Muscle of leg (tissue), 11 donors: ENCODE results near the gene TMEM43. TPM values are rescaled to one million over a fixed set of nuclear protein-coding genes. Genes with fewer than 3 reads are reported as not detected.

Experiments used
- DNase-seq: peaks from one replicate; pipeline ENCODE4 v3.0.0; 2013
- H3K27ac ChIP-seq: one replicate; pipeline ENCODE4 v1.5.1; 2013; ENCODE audit warnings: mild to moderate bottlenecking, low read length, control low read depth
- H3K27me3 ChIP-seq: one replicate; pipeline ENCODE4 v1.6.1; 2013; ENCODE audit warnings: low read length; ENCODE audit not compliant: control insufficient read depth, insufficient read depth
- H3K36me3 ChIP-seq: one replicate; pipeline ENCODE4 v1.6.1; 2013; ENCODE audit warnings: low read length; ENCODE audit not compliant: control insufficient read depth, insufficient read depth
- H3K4me1 ChIP-seq: one replicate; pipeline ENCODE4 v1.6.1; 2013; ENCODE audit warnings: low read length; ENCODE audit not compliant: control insufficient read depth, insufficient read depth
- H3K4me3 ChIP-seq: one replicate; pipeline ENCODE4 v1.5.1; 2013; ENCODE audit warnings: low read length, control low read depth
- H3K9me3 ChIP-seq: replicated peaks from 2 replicates; pipeline ENCODE4 v1.6.1; 2013; ENCODE audit warnings: low read depth, low read length; ENCODE audit not compliant: control insufficient read depth
- WGBS: methylation state at CpG from one replicate; pipeline ENCODE4 v1.1.5; 2013; ENCODE audit warnings: missing lambda C conversion rate; ENCODE audit not compliant: insufficient coverage; 5-methylcytosine and 5-hydroxymethylcytosine counted together
- polyA plus RNA-seq, 8 donors: library from polyadenylated mRNA; unstranded; fragments of 120-200 nt; gene quantifications; one replicate each; pipeline versions ENCODE4 v1.2.1 to v1.2.3, GENCODE V29; 2013; ENCODE audit warnings: inconsistent platforms in 1 of 8, low replicate concordance in 1 of 8; ENCODE audit not compliant: insufficient read length in 8 of 8, insufficient read depth in 1 of 8
- total RNA-seq: library from RNA; stranded (reverse); fragments of 120-200 nt; gene quantifications from one replicate; pipeline ENCODE4 v1.2.4, GENCODE V29; 2013

The TMEM43 gene
- total and polyA plus RNA-seq, 9 donors, result 43.7 to 69.7 (median 51.4) TPM

DNA sequence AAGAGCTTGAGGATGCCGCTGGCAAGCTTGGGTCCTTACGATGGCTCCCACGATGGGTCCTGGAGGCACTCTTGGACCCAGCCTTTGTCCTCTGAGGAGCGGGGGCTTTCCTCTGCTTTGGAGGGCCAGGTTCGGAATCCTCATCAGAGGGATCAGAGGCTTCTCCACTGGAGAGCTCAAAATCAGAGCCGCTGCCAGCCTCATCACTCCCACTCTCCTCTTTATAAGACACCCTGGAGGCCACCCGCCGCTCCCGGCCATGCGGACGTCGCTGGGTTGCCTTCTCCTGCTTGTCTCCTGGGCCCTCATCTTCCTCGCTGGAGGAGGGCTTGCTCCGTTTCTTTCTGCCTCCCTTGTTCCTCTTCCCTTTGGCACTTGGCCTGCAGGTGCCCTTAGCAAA is 33.5 kb downstream of the TMEM43 start:
- no peak for DNase-seq
- no peaks in the 10 kb centered on the region for H3K4me1 ChIP-seq
- H3K9me3 ChIP-seq, result peaks cover 13% of the 10 kb centered on the region
- H3K36me3 ChIP-seq, result peaks cover 64% of the 10 kb centered on the region
- H3K4me3 ChIP-seq, result no peak overlapping the region
- 94% methylated on average over 14 of the region's 14 CpGs for WGBS
- no peak overlapping the region for H3K27ac ChIP-seq
- no peaks in the 10 kb centered on the region for H3K27me3 ChIP-seq

DNA sequence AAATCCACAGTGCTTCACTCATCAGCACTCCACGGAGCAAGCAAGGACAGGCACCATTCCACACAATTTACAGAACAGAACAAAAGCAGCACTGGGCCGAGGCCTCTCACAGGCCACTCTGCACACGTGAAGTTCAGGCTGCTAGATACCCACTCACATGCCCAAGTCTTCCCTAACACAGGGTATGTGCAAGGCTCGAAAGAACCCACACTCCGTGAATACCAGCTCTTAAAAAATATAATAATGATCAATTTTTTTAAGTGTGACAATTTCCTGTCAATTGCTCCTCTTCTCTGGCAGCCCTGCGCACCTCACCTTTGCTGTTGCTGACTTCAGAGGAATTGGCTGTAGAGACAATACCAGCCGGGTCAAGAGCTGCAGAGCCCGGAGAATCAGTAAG is 34.6 kb downstream of the TMEM43 start:
- H3K27me3 ChIP-seq, result no peaks in the 10 kb centered on the region
- WGBS, result 93% methylated on average over 2 of the region's 8 CpGs
- H3K36me3 ChIP-seq, result peaks cover 68% of the 10 kb centered on the region
- peaks cover 13% of the 10 kb centered on the region for H3K9me3 ChIP-seq
- H3K4me3 ChIP-seq, result no peak overlapping the region
- H3K27ac ChIP-seq, result no peak overlapping the region
- DNase-seq, result no peak
- H3K4me1 ChIP-seq, result no peaks in the 10 kb centered on the region

DNA sequence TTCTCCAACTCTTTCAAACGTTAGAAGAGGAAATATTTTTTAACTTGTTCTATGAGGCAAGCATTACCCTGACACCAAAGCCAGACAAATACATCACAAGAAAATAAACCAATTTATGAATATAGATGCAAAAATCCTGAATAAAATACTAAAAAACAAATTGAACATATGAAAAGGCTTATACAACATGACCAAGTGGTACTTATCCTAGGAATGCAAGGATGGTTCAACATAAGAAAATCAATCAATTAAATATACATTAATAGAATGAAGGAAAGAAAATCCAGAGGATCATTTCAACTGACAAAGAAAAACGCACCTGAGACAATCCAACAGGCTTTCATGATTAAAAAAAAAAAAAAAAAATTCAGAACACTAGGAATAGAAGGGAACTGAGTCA is 36.4 kb downstream of the TMEM43 start:
- WGBS, result no CpG with 5 or more reads among the region's 2 CpGs
- peaks cover 79% of the 10 kb centered on the region for H3K36me3 ChIP-seq
- no peak overlapping the region for H3K27ac ChIP-seq
- no peaks in the 10 kb centered on the region for H3K4me1 ChIP-seq
- no peaks in the 10 kb centered on the region for H3K27me3 ChIP-seq
- H3K9me3 ChIP-seq, result peaks cover 13% of the 10 kb centered on the region
- no peak for DNase-seq
- no peak overlapping the region for H3K4me3 ChIP-seq

DNA sequence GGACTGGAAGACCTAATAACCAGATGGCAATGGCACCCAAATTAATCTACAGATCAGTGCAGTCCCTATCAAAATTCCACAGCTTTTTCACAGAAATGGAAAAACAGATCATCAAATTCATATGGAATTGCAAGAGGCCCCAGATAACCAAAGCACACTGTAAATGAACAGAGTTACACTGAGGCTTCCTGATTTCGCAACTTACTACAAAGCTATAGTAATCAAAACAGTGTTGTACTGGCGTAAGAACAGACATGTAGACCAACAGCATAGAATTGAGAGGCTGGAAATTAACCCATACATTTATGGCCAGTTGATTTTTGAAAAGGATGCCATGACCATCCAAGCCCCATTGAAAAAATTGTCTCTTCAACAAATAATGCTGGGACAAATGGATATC is 37.3 kb downstream of the TMEM43 start:
- Histone ChIP-seq H3K9me3 (peaks cover 13% of the 10 kb centered on the region), H3K27me3 (no peaks in the 10 kb centered on the region), H3K27ac (no peak overlapping the region), H3K36me3 (peaks cover 78% of the 10 kb centered on the region), H3K4me1 (no peaks in the 10 kb centered on the region), H3K4me3 (no peak overlapping the region)
- WGBS, result no CpG with 5 or more reads among the region's 2 CpGs
- no peak for DNase-seq

DNA sequence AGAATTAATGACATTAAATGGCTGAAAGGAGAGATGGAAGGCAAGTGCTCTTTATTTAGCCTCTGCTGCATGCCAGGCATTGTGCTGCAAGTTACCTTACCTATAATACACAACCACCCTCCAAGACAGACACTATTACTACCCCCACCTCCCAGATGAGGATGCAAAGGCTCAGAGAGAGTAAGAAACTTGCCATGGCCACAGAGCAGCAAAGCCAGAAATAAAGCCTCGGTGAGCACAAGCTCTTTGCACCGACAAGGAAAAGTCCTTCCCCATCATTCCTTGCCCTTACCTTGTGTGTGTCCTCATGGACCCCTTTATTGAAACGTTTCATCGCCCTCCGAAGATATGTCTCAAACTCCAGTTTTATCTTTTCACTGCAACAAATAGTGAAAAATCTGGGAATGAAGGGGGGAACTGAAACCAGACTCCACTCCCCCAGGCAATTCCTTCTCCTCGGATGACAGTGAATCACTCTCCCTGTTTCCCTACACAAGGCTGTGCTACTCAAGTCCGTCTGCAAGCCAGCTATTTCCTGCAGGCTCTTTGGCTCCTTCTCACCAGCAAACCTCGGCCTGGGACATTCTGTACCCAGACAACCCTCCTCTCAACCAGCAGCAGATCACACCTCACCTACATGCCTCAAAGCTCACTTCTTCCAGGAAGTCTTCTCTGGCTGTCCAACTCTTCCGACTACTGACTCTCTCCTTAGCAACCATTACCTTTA is 42.2 kb downstream of the TMEM43 start:
- DNase-seq, result no peak
- H3K4me3 ChIP-seq, result no peak overlapping the region
- peaks cover 75% of the 10 kb centered on the region for H3K36me3 ChIP-seq
- no peaks in the 10 kb centered on the region for H3K4me1 ChIP-seq
- H3K27ac ChIP-seq, result no peak overlapping the region
- peaks cover 3% of the 10 kb centered on the region for H3K9me3 ChIP-seq
- 86% methylated on average over 4 of the region's 9 CpGs for WGBS
- H3K27me3 ChIP-seq, result no peaks in the 10 kb centered on the region

DNA sequence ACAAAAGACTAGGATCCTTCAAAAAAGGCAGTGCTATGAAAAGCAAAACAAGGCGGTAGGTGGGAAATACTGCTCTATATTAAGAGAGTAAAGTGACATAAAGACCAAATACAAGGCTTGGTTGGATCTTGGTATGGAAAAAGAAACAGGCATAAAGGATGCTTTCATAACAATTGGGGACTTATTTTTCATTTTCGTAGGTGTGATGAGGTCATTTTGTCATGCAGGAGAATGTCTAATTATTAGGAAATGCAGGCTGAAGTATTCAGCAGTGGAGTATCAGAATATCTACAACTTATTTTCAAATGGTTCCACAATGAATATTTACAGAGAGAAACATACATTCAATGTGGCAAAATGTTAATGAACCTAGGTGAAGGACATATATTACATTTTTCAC is 44.6 kb downstream of the TMEM43 start:
- Histone ChIP-seq H3K27ac (no peak overlapping the region), H3K27me3 (no peaks in the 10 kb centered on the region), H3K4me1 (no peaks in the 10 kb centered on the region), H3K4me3 (no peak overlapping the region), H3K36me3 (peaks cover 70% of the 10 kb centered on the region), H3K9me3 (no peaks in the 10 kb centered on the region)
- WGBS, result 100% methylated on average over 1 of the region's 2 CpGs
- no peak for DNase-seq

DNA sequence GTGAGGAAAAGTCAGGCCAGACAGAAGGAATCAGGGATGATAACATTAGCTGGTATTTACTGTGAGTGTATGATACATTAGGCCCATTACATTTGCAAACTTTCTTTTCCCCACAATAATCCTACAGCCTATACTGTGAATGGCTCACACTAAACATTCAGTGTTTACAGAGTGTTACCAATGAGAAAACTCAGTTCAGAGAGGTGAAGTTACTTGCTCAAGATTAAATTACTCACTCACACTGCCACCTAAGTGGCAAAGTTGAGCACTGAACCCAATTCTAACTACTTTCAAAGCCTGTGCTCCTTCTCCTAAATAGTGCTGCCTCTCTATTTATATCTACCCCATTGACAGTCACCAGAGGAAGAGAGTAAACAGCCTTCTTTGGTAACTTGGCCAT is 45.0 kb downstream of the TMEM43 start:
- Histone ChIP-seq H3K27me3 (no peaks in the 10 kb centered on the region), H3K9me3 (no peaks in the 10 kb centered on the region), H3K4me3 (no peak overlapping the region), H3K36me3 (peaks cover 65% of the 10 kb centered on the region), H3K27ac (no peak overlapping the region), H3K4me1 (no peaks in the 10 kb centered on the region)
- no peak for DNase-seq

DNA sequence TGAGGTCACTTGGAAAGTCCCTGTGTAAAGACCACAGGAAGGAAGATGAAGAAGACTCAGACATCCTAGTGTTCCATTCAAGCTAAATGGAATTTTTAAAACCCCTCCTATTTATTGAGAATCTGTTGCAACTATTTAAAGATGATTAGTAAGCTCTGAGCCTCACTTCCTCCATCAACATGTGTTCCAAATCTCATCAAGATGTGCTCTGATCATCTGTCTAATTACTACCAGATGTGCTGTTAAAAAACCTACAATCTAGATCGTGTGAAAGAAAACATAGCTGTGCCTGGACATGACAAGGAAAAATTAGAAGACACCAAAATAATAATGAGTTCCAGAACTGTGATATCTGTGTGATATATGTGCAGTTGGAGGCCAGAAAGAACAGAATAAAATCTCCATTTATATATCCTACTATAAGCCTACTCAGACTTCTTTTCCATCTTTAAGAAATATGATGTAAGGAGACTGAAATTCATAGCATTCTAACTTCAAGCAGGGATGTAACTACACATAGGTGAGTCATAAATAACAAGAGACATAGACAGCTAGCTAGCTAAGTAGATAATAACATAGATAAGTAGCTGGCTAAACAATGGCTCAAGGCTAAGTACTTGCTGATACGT is 45.8 kb downstream of the TMEM43 start:
- Histone ChIP-seq H3K27me3 (no peaks in the 10 kb centered on the region), H3K27ac (no peak overlapping the region), H3K4me3 (no peak overlapping the region), H3K4me1 (no peaks in the 10 kb centered on the region), H3K9me3 (no peaks in the 10 kb centered on the region), H3K36me3 (peaks cover 58% of the 10 kb centered on the region)
- DNase-seq, result no peak
- WGBS, result no CpG with 5 or more reads among the region's 2 CpGs

DNA sequence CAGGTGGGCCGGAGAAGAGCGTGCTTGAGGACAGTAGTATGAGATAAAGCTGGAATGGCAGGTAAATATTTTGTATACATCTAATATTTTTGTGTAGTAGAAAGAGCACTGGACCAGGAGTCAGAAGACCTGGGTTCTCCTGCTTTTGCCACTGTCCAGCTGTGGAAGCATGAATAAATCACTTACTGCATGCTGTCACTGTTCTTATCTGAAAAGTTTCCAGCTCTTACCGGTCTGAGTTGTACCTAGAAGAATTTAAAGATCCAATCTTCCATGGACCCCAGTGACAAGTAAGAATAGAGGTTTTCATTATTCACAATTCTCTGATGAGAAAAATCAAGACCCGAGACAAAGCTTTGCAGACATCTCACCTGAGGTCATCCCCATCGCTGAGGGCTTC is 47.6 kb downstream of the TMEM43 start:
- Histone ChIP-seq H3K36me3 (peaks cover 41% of the 10 kb centered on the region), H3K9me3 (no peaks in the 10 kb centered on the region)
- WGBS, result 93% methylated on average over 2 of the region's 5 CpGs

DNA sequence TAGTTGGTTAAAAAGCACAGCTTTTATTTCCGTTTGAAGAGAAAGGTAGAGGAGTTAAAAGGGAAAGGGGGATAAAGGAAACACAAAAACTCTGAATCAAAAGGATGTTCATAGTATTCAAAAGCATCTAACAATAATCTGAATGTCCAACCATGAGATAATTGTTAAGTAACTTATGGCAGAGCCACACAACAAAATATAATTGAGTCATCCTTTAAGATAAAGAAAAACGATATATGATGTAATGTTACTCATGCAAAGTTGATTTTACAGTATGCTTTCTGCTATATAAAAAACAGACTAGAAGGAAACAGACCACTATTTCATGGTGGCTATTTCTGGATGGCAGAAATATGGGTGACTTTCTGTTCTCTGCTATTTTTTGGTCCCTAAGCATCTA is 49.6 kb downstream of the TMEM43 start:
- Histone ChIP-seq H3K27ac (no peak overlapping the region), H3K9me3 (no peaks in the 10 kb centered on the region), H3K36me3 (peaks cover 28% of the 10 kb centered on the region), H3K27me3 (no peaks in the 10 kb centered on the region), H3K4me1 (peaks cover 9% of the 10 kb centered on the region), H3K4me3 (no peak overlapping the region)
- no peak for DNase-seq
- no CpG with 5 or more reads among the region's 2 CpGs for WGBS

More for the DNA sequence above, 47.6 kb downstream of the TMEM43 start:
- Histone ChIP-seq H3K4me3 (no peak overlapping the region), H3K4me1 (peaks cover 4% of the 10 kb centered on the region), H3K27me3 (no peaks in the 10 kb centered on the region), H3K27ac (no peak overlapping the region)
- no peak for DNase-seq
